GM23338 (cell line): ENCODE data around the gene SCFD2. TPM values are rescaled to one million over a fixed set of nuclear protein-coding genes. Genes with fewer than 3 reads are reported as not detected.

Experiments used
- ATAC-seq: fragments of 200-7000 bp; cut with Tn5 transposase; 3 replicates; pipeline ENCODE4 v1.9.1; 2020
- DNase-seq: peaks from one replicate; pipeline ENCODE4 v3.0.0-alpha.2; 2015; ENCODE audit warnings: low spot score
- H2AFZ ChIP-seq: fragments of 200-600 bp; sonication (generic); 2 replicates; pipeline ENCODE4 v1.8.0; 2016; ENCODE audit warnings: antibody characterized with exemption, mild to moderate bottlenecking, moderate library complexity
- H3F3A ChIP-seq: fragments of 200-600 bp; sonication (generic); replicated peaks from 2 replicates; pipeline ENCODE4 v1.8.0; 2017; ENCODE audit warnings: antibody characterized with exemption, mixed run types, low read depth
- H3K27ac ChIP-seq: fragments of 200-600 bp; sonication (generic); 2 replicates; pipeline ENCODE4 v1.6.1; 2016; ENCODE audit warnings: low read depth
- H3K27me3 ChIP-seq: fragments of 200-600 bp; sonication (generic); 2 replicates; pipeline ENCODE4 v1.8.0; 2016; ENCODE audit warnings: mild to moderate bottlenecking, mixed run types, moderate library complexity; ENCODE audit not compliant: insufficient read depth
- H3K36me3 ChIP-seq: fragments of 200-600 bp; sonication (generic); 2 replicates; pipeline ENCODE4 v1.8.0; 2016; ENCODE audit warnings: mild to moderate bottlenecking; ENCODE audit not compliant: insufficient read depth
- H3K4me1 ChIP-seq: fragments of 200-600 bp; sonication (generic); 2 replicates; pipeline ENCODE4 v1.8.0; 2016; ENCODE audit warnings: mild to moderate bottlenecking, moderate library complexity; ENCODE audit not compliant: insufficient read depth
- H3K4me2 ChIP-seq: fragments of 200-600 bp; sonication (generic); 2 replicates; pipeline ENCODE4 v1.7.1; 2017; ENCODE audit warnings: mixed run types
- H3K4me3 ChIP-seq: fragments of 200-600 bp; sonication (generic); 2 replicates; pipeline ENCODE4 v1.6.1; 2016; ENCODE audit warnings: mixed run types
- H3K79me2 ChIP-seq: fragments of 200-600 bp; sonication (generic); replicated peaks from 2 replicates; pipeline ENCODE4 v1.8.0; 2017; ENCODE audit warnings: mild to moderate bottlenecking; ENCODE audit not compliant: insufficient read depth
- H3K9me2 ChIP-seq: fragments of 200-600 bp; sonication (generic); 2 replicates; pipeline ENCODE4 v1.8.0; 2017; ENCODE audit not compliant: insufficient read depth
- H4K20me1 ChIP-seq: fragments of 200-600 bp; sonication (generic); replicated peaks from 2 replicates; pipeline ENCODE4 v1.8.0; 2017; ENCODE audit warnings: mild to moderate bottlenecking; ENCODE audit not compliant: insufficient read depth
- H3K27ac Mint-ChIP-seq: 2 replicates; pipeline ENCODE4 v1.8.0; 2020; ENCODE audit warnings: inconsistent platforms, mild to moderate bottlenecking, moderate library complexity, mixed read lengths
- H3K27me3 Mint-ChIP-seq: 3 replicates; pipeline ENCODE4 v1.8.0; 2022; ENCODE audit warnings: low read depth, mild to moderate bottlenecking, moderate library complexity, mixed read lengths, inconsistent platforms; ENCODE audit not compliant: insufficient read depth, poor library complexity
- H3K36me3 Mint-ChIP-seq: 3 replicates; pipeline ENCODE4 v1.8.0; 2021; ENCODE audit warnings: low read depth, mild to moderate bottlenecking, inconsistent platforms, moderate library complexity, mixed read lengths
- H3K4me1 Mint-ChIP-seq: 3 replicates; pipeline ENCODE4 v1.8.0; 2020; ENCODE audit warnings: mild to moderate bottlenecking, inconsistent platforms, mixed read lengths
- H3K4me3 Mint-ChIP-seq: 3 replicates; pipeline ENCODE4 v1.8.0; 2021; ENCODE audit warnings: moderate library complexity, mild to moderate bottlenecking, inconsistent platforms, mixed read lengths
- H3K9me3 Mint-ChIP-seq: 3 replicates; pipeline ENCODE4 v1.8.0; 2020; ENCODE audit warnings: moderate library complexity, mild to moderate bottlenecking, inconsistent platforms, mixed read lengths
- CREB1 ChIP-seq: fragments of 250-450 bp; sonication (Bioruptor Pico); IDR thresholded peaks from 2 replicates; pipeline ENCODE4 v1.5.0; 2020; ENCODE audit warnings: low read depth, mild to moderate bottlenecking, moderate library complexity
- JUNB ChIP-seq: IDR thresholded peaks from one replicate; pipeline ENCODE4 v1.6.1; 2016; ENCODE audit warnings: antibody characterized with exemption; ENCODE audit not compliant: unreplicated experiment
- NANOG ChIP-seq: IDR thresholded peaks from 2 replicates; pipeline ENCODE4 v1.6.1; 2016; ENCODE audit warnings: antibody characterized with exemption, borderline replicate concordance
- ZNF331 ChIP-seq: fragments of 250-450 bp; sonication (Bioruptor Pico); IDR thresholded peaks from 2 replicates; pipeline ENCODE4 v1.5.0; 2020; ENCODE audit warnings: low read depth, mild to moderate bottlenecking, moderate library complexity
- polyA plus RNA-seq: library from polyadenylated mRNA; unstranded; fragments of >200 nt; fragmentation: Nextera tagmentation; extraction: Ambion mirVana; gene quantifications from 2 replicates; pipeline ENCODE4 v1.2.1, GENCODE V29; 2016
- total RNA-seq: library from RNA; depleted of rRNA; stranded (reverse); fragments of >200 nt; shearing (Covaris generic); gene quantifications from 2 replicates; pipeline ENCODE4 v1.2.3, GENCODE V29; 2014
- TF ChIP-seq, protein P1 (sequence below): fragments of 250-450 bp; sonication (Bioruptor Pico); IDR thresholded peaks from 2 replicates; pipeline ENCODE4 v1.5.0; 2020; ENCODE audit warnings: mild to moderate bottlenecking, moderate library complexity
- TF ChIP-seq, protein P2 (sequence below), 2 experiments: fragments of 200-600 bp in 1 of 2; sonication (generic) in 1 of 2; conservative IDR thresholded peaks; 2 replicates each; pipeline versions ENCODE4 v1.5.1 to v1.6.1; 2016 to 2017; ENCODE audit warnings: antibody characterized with exemption in 2 of 2, low read depth in 2 of 2, mild to moderate bottlenecking in 2 of 2, moderate library complexity in 1 of 2

SCFD2 gene
- total and polyA plus RNA-seq, 2 experiments from 2014 or later: 5.7 to 17.5 TPM

DNA sequence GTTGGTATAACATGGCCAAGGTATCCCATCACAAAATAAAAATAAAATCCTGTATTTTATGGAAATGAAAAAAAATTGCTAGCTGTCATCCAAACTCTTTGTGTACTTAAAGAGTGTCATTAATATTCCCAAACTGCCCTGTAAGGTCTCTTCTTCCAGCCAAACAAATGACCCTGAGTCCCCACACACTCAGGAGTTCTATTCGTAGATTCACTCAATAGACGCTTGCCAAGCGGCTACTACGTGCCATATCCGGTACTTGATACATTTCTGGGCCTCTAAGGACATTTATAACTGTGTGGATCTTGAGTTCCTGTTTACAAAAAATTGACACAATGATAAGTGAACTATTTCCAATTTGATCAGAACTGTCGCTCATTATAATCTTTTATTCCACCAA is 245.1 kb downstream of the SCFD2 start:
- ATAC-seq (no peak), DNase-seq (no peak)
- no peak overlapping the region for H3K4me3 Mint-ChIP-seq
- H3K27me3 Mint-ChIP-seq: no peaks in the 10 kb centered on the region
- no peak overlapping the region for H3K4me3 ChIP-seq
- no peak overlapping the region for H2AFZ ChIP-seq
- H3K27ac ChIP-seq: no peak overlapping the region
- 0 out of 2 replicates have a peak, but pooled peaks cover 4% of the 10 kb centered on the region for H3K9me2 ChIP-seq
- no peaks in the 10 kb centered on the region for H4K20me1 ChIP-seq
- H3K36me3 ChIP-seq: no peaks in the 10 kb centered on the region
- TF ChIP-seq NANOG (no peak), ZNF331 (CRISPR knock-in tag) (no peak), CREB1 (CRISPR knock-in tag) (no peak), JUNB (no peak)
- TF ChIP-seq, protein P1, sequence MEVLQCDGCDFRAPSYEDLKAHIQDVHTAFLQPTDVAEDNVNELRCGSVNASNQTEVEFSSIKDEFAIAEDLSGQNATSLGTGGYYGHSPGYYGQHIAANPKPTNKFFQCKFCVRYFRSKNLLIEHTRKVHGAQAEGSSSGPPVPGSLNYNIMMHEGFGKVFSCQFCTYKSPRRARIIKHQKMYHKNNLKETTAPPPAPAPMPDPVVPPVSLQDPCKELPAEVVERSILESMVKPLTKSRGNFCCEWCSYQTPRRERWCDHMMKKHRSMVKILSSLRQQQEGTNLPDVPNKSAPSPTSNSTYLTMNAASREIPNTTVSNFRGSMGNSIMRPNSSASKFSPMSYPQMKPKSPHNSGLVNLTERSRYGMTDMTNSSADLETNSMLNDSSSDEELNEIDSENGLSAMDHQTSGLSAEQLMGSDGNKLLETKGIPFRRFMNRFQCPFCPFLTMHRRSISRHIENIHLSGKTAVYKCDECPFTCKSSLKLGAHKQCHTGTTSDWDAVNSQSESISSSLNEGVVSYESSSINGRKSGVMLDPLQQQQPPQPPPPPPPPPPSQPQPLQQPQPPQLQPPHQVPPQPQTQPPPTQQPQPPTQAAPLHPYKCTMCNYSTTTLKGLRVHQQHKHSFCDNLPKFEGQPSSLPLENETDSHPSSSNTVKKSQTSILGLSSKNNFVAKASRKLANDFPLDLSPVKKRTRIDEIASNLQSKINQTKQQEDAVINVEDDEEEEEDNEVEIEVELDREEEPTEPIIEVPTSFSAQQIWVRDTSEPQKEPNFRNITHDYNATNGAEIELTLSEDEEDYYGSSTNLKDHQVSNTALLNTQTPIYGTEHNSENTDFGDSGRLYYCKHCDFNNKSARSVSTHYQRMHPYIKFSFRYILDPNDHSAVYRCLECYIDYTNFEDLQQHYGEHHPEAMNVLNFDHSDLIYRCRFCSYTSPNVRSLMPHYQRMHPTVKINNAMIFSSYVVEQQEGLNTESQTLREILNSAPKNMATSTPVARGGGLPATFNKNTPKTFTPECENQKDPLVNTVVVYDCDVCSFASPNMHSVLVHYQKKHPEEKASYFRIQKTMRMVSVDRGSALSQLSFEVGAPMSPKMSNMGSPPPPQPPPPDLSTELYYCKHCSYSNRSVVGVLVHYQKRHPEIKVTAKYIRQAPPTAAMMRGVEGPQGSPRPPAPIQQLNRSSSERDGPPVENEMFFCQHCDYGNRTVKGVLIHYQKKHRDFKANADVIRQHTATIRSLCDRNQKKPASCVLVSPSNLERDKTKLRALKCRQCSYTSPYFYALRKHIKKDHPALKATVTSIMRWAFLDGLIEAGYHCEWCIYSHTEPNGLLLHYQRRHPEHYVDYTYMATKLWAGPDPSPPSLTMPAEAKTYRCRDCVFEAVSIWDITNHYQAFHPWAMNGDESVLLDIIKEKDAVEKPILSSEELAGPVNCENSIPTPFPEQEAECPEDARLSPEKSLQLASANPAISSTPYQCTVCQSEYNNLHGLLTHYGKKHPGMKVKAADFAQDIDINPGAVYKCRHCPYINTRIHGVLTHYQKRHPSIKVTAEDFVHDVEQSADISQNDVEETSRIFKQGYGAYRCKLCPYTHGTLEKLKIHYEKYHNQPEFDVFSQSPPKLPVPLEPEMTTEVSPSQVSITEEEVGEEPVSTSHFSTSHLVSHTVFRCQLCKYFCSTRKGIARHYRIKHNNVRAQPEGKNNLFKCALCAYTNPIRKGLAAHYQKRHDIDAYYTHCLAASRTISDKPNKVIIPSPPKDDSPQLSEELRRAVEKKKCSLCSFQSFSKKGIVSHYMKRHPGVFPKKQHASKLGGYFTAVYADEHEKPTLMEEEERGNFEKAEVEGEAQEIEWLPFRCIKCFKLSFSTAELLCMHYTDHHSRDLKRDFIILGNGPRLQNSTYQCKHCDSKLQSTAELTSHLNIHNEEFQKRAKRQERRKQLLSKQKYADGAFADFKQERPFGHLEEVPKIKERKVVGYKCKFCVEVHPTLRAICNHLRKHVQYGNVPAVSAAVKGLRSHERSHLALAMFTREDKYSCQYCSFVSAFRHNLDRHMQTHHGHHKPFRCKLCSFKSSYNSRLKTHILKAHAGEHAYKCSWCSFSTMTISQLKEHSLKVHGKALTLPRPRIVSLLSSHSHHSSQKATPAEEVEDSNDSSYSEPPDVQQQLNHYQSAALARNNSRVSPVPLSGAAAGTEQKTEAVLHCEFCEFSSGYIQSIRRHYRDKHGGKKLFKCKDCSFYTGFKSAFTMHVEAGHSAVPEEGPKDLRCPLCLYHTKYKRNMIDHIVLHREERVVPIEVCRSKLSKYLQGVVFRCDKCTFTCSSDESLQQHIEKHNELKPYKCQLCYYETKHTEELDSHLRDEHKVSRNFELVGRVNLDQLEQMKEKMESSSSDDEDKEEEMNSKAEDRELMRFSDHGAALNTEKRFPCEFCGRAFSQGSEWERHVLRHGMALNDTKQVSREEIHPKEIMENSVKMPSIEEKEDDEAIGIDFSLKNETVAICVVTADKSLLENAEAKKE (CRISPR knock-in tag): no peak
- TF ChIP-seq, protein P2, sequence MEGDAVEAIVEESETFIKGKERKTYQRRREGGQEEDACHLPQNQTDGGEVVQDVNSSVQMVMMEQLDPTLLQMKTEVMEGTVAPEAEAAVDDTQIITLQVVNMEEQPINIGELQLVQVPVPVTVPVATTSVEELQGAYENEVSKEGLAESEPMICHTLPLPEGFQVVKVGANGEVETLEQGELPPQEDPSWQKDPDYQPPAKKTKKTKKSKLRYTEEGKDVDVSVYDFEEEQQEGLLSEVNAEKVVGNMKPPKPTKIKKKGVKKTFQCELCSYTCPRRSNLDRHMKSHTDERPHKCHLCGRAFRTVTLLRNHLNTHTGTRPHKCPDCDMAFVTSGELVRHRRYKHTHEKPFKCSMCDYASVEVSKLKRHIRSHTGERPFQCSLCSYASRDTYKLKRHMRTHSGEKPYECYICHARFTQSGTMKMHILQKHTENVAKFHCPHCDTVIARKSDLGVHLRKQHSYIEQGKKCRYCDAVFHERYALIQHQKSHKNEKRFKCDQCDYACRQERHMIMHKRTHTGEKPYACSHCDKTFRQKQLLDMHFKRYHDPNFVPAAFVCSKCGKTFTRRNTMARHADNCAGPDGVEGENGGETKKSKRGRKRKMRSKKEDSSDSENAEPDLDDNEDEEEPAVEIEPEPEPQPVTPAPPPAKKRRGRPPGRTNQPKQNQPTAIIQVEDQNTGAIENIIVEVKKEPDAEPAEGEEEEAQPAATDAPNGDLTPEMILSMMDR (conservative IDR thresholded peaks at IDR 0.05; ENCODE audit: low read depth in 2 of 2): no peak
- no peaks in the 10 kb centered on the region for H3F3A ChIP-seq
- no peaks in the 10 kb centered on the region for H3K27me3 ChIP-seq
- H3K9me3 Mint-ChIP-seq: no peaks in the 10 kb centered on the region
- no peak overlapping the region for H3K4me2 ChIP-seq
- H3K79me2 ChIP-seq: no peaks in the 10 kb centered on the region
- peaks cover 6% of the 10 kb centered on the region; the same call in 1 of the 3 replicates for H3K4me1 Mint-ChIP-seq
- no peak overlapping the region for H3K27ac Mint-ChIP-seq
- no peaks in the 10 kb centered on the region for H3K36me3 Mint-ChIP-seq
- no peaks in the 10 kb centered on the region for H3K4me1 ChIP-seq
